Neutrophil (primary cell): Measurements from ENCODE around the gene FCRL5.

Experiments
- H3K27ac ChIP-seq: fragments of 200-600 bp; sonication (generic); 2 replicates; pipeline ENCODE4 v1.5.1; 2016; ENCODE audit warnings: mild to moderate bottlenecking, moderate library complexity
- H3K27me3 ChIP-seq: fragments of 200-600 bp; sonication (generic); 2 replicates; pipeline ENCODE4 v1.6.0; 2016; ENCODE audit warnings: mild to moderate bottlenecking
- H3K36me3 ChIP-seq: fragments of 200-600 bp; sonication (generic); 2 replicates; pipeline ENCODE4 v1.5.1; 2017
- H3K4me1 ChIP-seq, 2 experiments: fragments of 200-600 bp in 1 of 2; sonication (generic) in 1 of 2; 1 replicate in 1 of 2; 2 replicates in 1 of 2; pipeline versions ENCODE4 v1.5.1 to v1.6.1; 2013 to 2016; ENCODE audit warnings: low read depth in 1 of 2, low read length in 1 of 2, mild to moderate bottlenecking in 1 of 2, moderate library complexity in 1 of 2; ENCODE audit not compliant: control insufficient read depth in 1 of 2, insufficient read depth in 1 of 2
- H3K4me3 ChIP-seq, 2 experiments: fragments of 200-600 bp in 1 of 2; sonication (generic) in 1 of 2; 1 replicate in 1 of 2; 2 replicates in 1 of 2; pipeline ENCODE4 v1.5.1; 2013 to 2016; ENCODE audit warnings: low read depth in 1 of 2, low read length in 1 of 2, mild to moderate bottlenecking in 1 of 2, moderate library complexity in 1 of 2
- H3K9me3 ChIP-seq: fragments of 200-600 bp; sonication (generic); 2 replicates; pipeline ENCODE4 v1.5.1; 2016
- TF ChIP-seq, protein P1 (sequence below): fragments of 200-600 bp; sonication (generic); IDR thresholded peaks from 2 replicates; pipeline ENCODE4 v1.5.1; 2016; ENCODE audit warnings: antibody characterized with exemption

Gene FCRL5

DNA sequence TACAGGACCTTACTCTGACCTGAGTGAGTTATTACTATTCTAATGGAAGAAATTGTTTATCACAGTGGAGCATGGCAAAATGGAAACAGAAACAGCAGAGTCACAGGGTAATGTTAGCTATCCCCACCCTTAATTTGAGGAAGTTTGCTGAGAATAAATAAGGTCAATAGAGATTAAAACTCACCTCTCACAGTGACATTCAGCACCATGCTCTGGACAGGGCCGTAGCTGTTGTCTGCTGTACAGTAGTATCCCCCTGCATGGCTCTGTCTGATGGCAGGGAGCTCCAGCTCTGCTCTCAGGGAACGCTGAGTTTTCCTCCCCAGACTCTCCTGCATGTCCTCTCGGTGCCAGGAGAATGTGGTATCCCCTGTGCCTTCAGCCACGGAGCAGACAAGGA, 33.7 kb upstream of the FCRL5 start:
- no peak overlapping the region for H3K27ac ChIP-seq
- no peaks in the 10 kb centered on the region for H3K36me3 ChIP-seq
- no peak overlapping the region for H3K4me3 ChIP-seq
- H3K27me3 ChIP-seq = peaks cover 94% of the 10 kb centered on the region
- no peaks in the 10 kb centered on the region for H3K9me3 ChIP-seq
- peaks cover 0 to 6% of the 10 kb centered on the region in 2 experiments for H3K4me1 ChIP-seq
- TF ChIP-seq, protein P1, sequence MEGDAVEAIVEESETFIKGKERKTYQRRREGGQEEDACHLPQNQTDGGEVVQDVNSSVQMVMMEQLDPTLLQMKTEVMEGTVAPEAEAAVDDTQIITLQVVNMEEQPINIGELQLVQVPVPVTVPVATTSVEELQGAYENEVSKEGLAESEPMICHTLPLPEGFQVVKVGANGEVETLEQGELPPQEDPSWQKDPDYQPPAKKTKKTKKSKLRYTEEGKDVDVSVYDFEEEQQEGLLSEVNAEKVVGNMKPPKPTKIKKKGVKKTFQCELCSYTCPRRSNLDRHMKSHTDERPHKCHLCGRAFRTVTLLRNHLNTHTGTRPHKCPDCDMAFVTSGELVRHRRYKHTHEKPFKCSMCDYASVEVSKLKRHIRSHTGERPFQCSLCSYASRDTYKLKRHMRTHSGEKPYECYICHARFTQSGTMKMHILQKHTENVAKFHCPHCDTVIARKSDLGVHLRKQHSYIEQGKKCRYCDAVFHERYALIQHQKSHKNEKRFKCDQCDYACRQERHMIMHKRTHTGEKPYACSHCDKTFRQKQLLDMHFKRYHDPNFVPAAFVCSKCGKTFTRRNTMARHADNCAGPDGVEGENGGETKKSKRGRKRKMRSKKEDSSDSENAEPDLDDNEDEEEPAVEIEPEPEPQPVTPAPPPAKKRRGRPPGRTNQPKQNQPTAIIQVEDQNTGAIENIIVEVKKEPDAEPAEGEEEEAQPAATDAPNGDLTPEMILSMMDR = no peak

DNA sequence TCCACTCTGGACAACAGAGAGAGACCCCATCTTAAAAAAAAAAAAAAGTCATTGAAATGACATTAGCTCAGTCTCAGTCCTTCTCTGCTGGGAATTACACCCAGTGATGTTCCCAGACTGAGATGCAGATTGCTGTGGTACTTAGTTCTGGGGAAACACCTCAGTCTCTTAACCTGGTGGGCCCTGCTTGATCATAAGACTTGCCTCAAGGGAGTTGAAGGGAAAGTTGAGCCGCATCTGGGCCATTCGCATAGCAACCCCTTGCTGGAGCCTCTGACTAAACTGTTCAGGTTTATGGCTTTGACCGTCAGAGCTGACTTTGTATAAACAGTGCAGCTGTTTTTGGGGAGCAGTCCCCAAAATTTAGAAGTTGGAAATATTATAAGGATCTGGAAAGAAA, 32.2 kb upstream of the FCRL5 start:
- H3K4me3 ChIP-seq = no peak overlapping the region
- H3K9me3 ChIP-seq = no peaks in the 10 kb centered on the region
- TF ChIP-seq, protein P1 = no peak
- H3K27me3 ChIP-seq = peaks cover 83% of the 10 kb centered on the region
- no peaks in the 10 kb centered on the region for H3K36me3 ChIP-seq
- H3K27ac ChIP-seq = no peak overlapping the region
- peaks cover 0 to 11% of the 10 kb centered on the region in 2 experiments for H3K4me1 ChIP-seq

DNA sequence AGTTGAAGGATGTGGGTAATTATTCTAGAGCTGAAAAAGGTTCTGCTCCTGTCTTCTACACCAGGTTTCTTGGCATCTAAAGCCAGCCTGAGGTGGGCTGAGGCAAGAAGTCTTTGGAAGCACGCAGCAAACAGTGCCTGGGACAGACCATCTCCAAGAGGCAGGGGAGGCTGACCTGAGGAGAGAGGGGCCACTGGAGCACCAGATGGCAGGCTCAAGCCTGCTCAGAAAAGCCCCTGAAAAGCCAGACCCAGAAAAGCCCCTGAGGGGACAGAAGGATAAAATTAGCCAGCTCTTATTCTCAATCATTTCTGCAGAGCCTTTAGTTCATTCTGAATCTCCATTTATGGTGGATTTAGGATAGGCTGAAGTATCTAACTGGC, 28.5 kb upstream of the FCRL5 start:
- no peaks in the 10 kb centered on the region for H3K9me3 ChIP-seq
- peaks cover 0 to 11% of the 10 kb centered on the region in 2 experiments for H3K4me1 ChIP-seq
- no peaks in the 10 kb centered on the region for H3K36me3 ChIP-seq
- no peak overlapping the region for H3K4me3 ChIP-seq
- H3K27ac ChIP-seq = no peak overlapping the region
- peaks cover 55% of the 10 kb centered on the region for H3K27me3 ChIP-seq
- TF ChIP-seq, protein P1 = no peak

DNA sequence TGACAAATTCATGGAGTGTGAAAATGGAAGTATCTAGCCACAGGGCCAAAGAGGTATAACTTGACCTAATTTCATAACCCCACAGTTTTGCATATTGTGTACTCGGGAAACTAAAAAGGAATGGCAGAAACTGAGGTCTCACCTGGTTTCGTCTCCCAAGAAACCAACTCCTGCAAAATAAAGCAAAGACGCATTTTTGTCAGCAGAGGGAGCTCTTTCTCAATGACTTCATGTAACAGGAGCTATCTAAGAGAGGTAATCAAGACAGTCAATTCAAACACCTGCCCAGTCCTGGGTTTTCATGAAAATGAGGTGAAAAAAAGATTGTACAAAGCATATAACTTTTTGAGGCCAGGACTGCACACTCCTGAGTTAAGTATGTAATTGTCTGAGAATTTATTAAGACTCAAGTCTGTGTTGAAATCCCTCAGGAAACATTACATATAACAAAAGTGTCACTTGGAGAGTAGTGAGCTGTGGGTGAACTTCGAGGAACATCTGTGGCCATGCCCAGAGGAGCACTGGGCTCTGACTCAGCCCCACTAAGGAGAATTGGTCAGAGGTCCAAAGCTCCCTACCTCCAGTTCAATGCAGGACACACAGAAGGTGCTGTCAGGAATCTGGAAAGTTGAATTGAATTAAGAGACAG, 28.0 kb upstream of the FCRL5 start:
- H3K9me3 ChIP-seq = no peaks in the 10 kb centered on the region
- TF ChIP-seq, protein P1 = peak; percentile 46
- no peaks in the 10 kb centered on the region for H3K36me3 ChIP-seq
- peaks cover 55% of the 10 kb centered on the region for H3K27me3 ChIP-seq
- peaks cover 0 to 11% of the 10 kb centered on the region in 2 experiments for H3K4me1 ChIP-seq
- no peak overlapping the region for H3K4me3 ChIP-seq
- no peak overlapping the region for H3K27ac ChIP-seq

DNA sequence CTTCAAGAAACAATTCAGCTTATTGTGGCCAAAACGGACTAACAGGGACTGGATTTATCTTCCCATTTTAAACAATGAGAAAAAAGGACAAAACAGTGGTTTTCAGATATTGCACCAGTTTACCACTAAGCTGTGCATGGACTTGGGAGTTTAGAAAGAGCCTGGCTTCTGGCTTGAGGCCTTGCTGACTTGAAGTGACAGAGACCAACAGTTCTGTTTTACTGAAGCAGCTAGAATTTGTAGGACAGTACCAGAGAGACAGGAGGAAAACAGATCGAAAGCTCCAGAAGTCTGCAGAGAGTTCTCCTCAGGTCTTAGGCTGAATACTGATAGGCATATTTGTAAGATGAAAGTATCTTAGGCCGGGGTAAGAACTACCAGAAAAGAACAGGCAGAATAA, 25.1 kb upstream of the FCRL5 start:
- H3K4me1 ChIP-seq = peaks cover 0 to 11% of the 10 kb centered on the region in 2 experiments
- H3K36me3 ChIP-seq = no peaks in the 10 kb centered on the region
- H3K27ac ChIP-seq = no peak overlapping the region
- TF ChIP-seq, protein P1 = no peak
- no peak overlapping the region for H3K4me3 ChIP-seq
- no peaks in the 10 kb centered on the region for H3K9me3 ChIP-seq
- H3K27me3 ChIP-seq = peaks cover 41% of the 10 kb centered on the region
